Adipocyte (in vitro differentiated cells): ENCODE data around the gene APOBEC3A.
"Not testable (repeated sequence)": the region's sequence is repeated elsewhere in the genome, so short reads cannot be mapped to it uniquely, and the experiment has no call there.

Experiments
- DNase-seq: peaks from one replicate; pipeline ENCODE4 v3.0.0-alpha.2; 2015; ENCODE audit warnings: low read depth
- H3K27me3 ChIP-seq: replicated peaks from 2 replicates; pipeline ENCODE4 v1.7.0; 2013; ENCODE audit warnings: mild to moderate bottlenecking, low read length, moderate library complexity; ENCODE audit not compliant: control insufficient read depth, insufficient read depth
- H3K36me3 ChIP-seq: 2 replicates; pipeline ENCODE4 v1.7.0; 2013; ENCODE audit warnings: low read length, mild to moderate bottlenecking, moderate library complexity; ENCODE audit not compliant: control insufficient read depth, insufficient read depth, severe bottlenecking
- H3K4me1 ChIP-seq: 2 replicates; pipeline ENCODE4 v1.7.0; 2013; ENCODE audit warnings: mild to moderate bottlenecking, low read length, moderate library complexity; ENCODE audit not compliant: control insufficient read depth, insufficient read depth
- H3K4me3 ChIP-seq: 2 replicates; pipeline ENCODE4 v1.7.0; 2013; ENCODE audit warnings: mild to moderate bottlenecking, low read length, moderate library complexity
- H3K9ac ChIP-seq: 2 replicates; pipeline ENCODE4 v1.7.0; 2013; ENCODE audit warnings: mild to moderate bottlenecking, low read length, moderate library complexity
- H3K9me3 ChIP-seq: 2 replicates; pipeline ENCODE4 v1.7.0; 2013; ENCODE audit warnings: mild to moderate bottlenecking, low read length, moderate library complexity; ENCODE audit not compliant: control insufficient read depth

Gene APOBEC3A

GRCh38 chr22:38953091-38953490 lies 4.3 kb upstream of the APOBEC3A start:
- Histone ChIP-seq H3K9me3 (no peaks in the 10 kb centered on the region), H3K4me1 (peaks cover 8% of the 10 kb centered on the region), H3K27me3 (peaks cover 74% of the 10 kb centered on the region)

DNA sequence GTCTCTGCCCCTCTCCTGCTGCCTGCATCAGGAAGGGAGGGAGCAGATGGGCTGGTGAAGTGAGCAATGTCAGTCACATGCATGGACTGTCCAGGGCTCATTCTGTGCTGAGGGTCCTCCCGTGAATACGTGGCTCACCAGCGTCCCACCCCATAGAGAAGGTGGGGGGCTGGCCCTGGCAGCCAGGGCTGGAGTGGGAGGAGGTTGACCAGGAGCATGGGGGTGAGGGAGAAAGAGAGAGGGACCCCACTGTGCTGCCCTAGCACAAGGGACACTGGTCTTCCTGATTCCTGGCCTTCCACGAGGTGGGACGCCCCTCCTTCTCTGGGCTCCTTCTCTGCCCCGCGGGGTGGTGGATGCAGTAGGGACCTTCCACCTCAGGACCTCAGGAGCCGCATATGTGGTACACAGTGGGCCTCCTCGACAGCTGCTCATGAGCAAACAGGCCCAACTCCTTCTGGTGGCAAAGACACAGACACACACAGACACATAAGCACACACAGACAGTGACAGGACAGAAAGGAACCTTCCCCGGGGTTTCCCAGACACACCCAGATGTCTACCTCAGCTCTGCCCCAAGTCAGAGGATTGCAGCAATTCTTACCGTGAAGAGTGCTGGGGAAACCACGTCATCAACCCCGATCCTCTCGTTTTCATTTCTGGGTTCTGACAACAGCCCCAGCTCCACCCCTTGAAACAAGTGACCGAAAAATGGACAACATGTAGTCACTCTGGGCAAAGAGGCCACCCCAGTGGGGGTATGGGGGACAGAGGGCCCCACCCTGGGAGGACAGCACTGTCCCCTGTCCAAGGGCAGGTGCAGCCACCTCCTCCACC lies 3.6 kb upstream of the APOBEC3A start:
- no peak overlapping the region for H3K9ac ChIP-seq
- H3K9me3 ChIP-seq: no peaks in the 10 kb centered on the region
- no peaks in the 10 kb centered on the region for H3K36me3 ChIP-seq
- peaks cover 74% of the 10 kb centered on the region for H3K27me3 ChIP-seq
- H3K4me1 ChIP-seq: peaks cover 8% of the 10 kb centered on the region
- DNase-seq: peak; percentile 6
- no peak overlapping the region for H3K4me3 ChIP-seq

More at GRCh38 chr22:38953091-38953490, 4.3 kb upstream of the APOBEC3A start:
- H3K9ac ChIP-seq: no peak overlapping the region
- DNase-seq: no peak
- no peak overlapping the region for H3K4me3 ChIP-seq
- H3K36me3 ChIP-seq: no peaks in the 10 kb centered on the region

DNA sequence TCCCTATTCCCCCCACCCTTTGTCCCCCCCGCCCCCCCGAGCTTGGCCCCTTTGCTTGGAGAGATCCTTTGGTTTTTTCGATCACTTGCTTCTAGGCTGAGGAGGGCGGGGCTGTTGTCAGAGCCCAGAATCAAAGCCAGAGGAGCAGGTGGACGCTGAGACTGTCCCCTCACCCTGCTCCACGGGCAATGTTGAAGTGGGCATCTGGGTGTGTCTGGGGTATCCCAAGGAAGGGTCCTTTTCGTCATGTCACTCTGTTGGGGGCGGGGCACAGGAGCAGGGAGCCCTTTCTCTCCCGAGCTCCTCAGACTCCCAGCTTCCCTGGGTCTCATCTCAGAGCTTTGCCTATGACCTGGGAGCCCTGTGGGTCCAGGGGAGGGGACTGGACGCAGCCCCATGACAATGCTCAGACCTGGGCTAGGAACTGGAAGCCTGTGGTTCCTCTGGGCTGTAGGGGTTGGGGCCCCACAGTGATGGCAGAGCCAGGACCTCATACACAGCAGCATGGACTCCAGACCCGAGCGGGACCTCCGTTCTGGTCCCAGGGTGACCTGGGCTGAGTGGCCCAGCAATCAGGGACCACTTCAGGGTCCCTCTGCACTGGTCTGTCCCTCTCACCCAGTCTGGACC lies 2.9 kb upstream of the APOBEC3A start:
- no peak for DNase-seq
- Histone ChIP-seq H3K9ac (no peak overlapping the region), H3K4me3 (no peak overlapping the region), H3K9me3 (no peaks in the 10 kb centered on the region), H3K27me3 (peaks cover 76% of the 10 kb centered on the region), H3K36me3 (no peaks in the 10 kb centered on the region), H3K4me1 (peaks cover 8% of the 10 kb centered on the region)

DNA sequence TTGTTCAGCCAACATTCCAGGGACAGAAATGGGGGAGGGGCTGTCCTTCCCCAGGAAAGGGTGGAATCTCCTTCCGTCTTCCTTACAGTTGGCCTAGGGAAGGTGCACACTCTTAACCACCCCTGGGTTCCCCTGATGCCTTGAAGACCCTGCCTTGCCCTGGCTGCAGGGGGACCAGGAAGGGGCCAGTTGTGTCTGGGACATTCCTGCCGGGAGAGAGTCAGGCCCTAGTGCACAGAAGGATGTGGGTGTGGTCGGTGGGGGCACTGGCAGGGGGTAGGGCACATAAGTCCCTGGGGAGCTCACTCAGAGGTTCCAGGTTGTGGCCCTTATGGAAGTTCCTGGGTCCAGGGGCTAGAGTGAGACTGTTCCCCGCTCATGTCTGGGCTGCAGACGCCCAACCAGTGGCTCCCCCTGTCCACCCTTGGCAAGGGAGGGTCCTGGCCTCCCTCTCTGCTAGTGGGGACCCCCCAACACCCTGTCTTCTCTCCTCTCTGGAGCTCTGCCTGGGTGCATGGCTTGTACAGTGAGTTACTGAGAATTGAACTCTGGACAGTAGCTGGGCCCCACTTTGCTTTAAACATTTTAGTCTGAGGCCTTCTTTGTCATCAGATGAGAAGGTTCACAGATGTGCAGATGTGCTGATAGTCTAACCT lies 2.0 kb upstream of the APOBEC3A start:
- Histone ChIP-seq H3K27me3 (peaks cover 68% of the 10 kb centered on the region), H3K36me3 (no peaks in the 10 kb centered on the region), H3K4me3 (no peak overlapping the region), H3K4me1 (peaks cover 8% of the 10 kb centered on the region), H3K9ac (no peak overlapping the region), H3K9me3 (no peaks in the 10 kb centered on the region)
- no peak for DNase-seq

DNA sequence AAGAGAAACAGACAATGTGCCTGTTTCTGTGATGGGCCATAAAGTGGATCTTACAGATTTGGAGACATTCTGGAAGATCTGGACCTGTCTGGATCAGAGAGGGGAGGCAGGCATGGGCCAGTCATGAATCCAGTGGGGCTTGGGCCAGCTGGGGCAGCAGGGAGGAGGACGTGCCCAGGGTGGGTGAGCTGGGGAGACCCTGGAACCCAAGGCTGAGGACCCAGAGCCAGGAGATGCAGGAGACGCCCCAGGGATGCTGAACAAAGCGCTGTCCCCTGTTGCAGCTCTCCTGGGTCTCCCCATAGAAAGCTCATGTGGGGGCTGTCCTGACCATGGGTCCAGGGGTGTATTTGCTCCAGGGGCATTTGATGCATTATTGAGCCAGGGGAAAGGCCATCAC lies 1.5 kb upstream of the APOBEC3A start:
- DNase-seq: no peak
- no peaks in the 10 kb centered on the region for H3K36me3 ChIP-seq
- H3K4me3 ChIP-seq: no peak overlapping the region
- peaks cover 62% of the 10 kb centered on the region for H3K27me3 ChIP-seq
- H3K4me1 ChIP-seq: peaks cover 8% of the 10 kb centered on the region
- H3K9me3 ChIP-seq: no peaks in the 10 kb centered on the region
- H3K9ac ChIP-seq: no peak overlapping the region

- H3K9me3 ChIP-seq: no peaks in the 10 kb centered on the region
- peaks cover 8% of the 10 kb centered on the region for H3K4me1 ChIP-seq
- peaks cover 59% of the 10 kb centered on the region for H3K27me3 ChIP-seq
- no peak for DNase-seq
- no peak overlapping the region for H3K9ac ChIP-seq
- no peaks in the 10 kb centered on the region for H3K36me3 ChIP-seq
- H3K4me3 ChIP-seq: no peak overlapping the region
Observed at GRCh38 chr22:38956551-38956950, 858 bp upstream of the APOBEC3A start.

GRCh38 chr22:38957808-38958650 lies 620 bp downstream of the APOBEC3A start:
- DNase-seq: no peak
- Histone ChIP-seq H3K4me1 (no peaks in the 10 kb centered on the region), H3K36me3 (no peaks in the 10 kb centered on the region), H3K27me3 (peaks cover 54% of the 10 kb centered on the region), H3K9me3 (no peaks in the 10 kb centered on the region), H3K9ac (no peak overlapping the region), H3K4me3 (no peak overlapping the region)

GRCh38 chr22:38958651-38958943 lies 1.2 kb downstream of the APOBEC3A start:
- DNase-seq, H3K4me1 ChIP-seq, H3K9me3 ChIP-seq, H3K36me3 ChIP-seq, H3K9ac ChIP-seq, H3K4me3 ChIP-seq: not testable (repeated sequence)
- peaks cover 49% of the 10 kb centered on the region for H3K27me3 ChIP-seq

DNA sequence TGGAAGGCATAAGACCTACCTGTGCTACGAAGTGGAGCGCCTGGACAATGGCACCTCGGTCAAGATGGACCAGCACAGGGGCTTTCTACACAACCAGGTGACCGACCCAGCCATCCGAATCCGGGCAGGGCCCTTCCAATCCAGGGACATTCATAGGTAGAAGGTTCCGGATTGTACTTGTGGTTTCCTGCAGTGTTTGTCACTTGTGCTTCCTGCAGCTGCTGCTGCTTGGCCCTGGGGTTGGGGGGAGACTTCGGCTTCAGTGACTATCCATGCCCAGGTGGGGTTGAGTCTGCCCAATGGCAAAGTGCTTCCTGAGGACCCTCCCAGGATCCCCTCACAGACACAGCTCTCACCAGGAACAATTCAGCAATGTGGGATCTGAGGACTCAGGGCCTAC lies 2.2 kb downstream of the APOBEC3A start:
- Histone ChIP-seq H3K4me1 (no peaks in the 10 kb centered on the region), H3K36me3 (no peaks in the 10 kb centered on the region), H3K4me3 (no peak overlapping the region), H3K9me3 (no peaks in the 10 kb centered on the region), H3K9ac (no peak overlapping the region), H3K27me3 (peaks cover 45% of the 10 kb centered on the region)
- no peak for DNase-seq

DNA sequence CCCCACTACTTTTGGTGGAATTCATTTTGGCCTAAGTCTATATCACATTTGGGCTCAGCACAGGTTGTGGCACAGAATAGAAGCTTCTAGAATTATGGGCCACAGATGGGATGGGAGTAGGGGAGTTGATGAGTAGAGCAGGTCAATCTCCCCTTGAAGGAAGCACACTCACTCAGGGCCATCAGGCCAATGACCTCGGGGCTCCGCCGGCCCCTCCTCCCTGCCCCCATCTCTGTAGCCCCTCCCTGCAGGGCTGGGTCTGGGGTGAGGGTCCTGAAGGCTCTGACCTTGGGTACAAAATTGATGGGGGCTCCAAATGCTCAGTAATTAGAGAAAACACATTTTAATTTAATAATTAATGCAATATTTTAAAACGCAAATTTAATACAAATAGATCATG lies 3.3 kb downstream of the APOBEC3A start:
- not testable (repeated sequence) for H3K36me3 ChIP-seq, H3K9ac ChIP-seq, DNase-seq, H3K4me3 ChIP-seq, H3K4me1 ChIP-seq, H3K9me3 ChIP-seq
- H3K27me3 ChIP-seq: peaks cover 37% of the 10 kb centered on the region

GRCh38 chr22:38963291-38963738 lies 5.9 kb downstream of the APOBEC3A start:
- not testable (repeated sequence) for H3K36me3 ChIP-seq, H3K9me3 ChIP-seq, DNase-seq, H3K9ac ChIP-seq, H3K4me1 ChIP-seq, H3K4me3 ChIP-seq
- peaks cover 33% of the 10 kb centered on the region for H3K27me3 ChIP-seq
